ENCODE measurements around the gene BTNL9.

Gene BTNL9

GRCh38 chr5:181084621-181085195 lies 44.6 kb downstream of the BTNL9 start:
- Histone ChIP-seq H3K36me3 (ENCODE audit: control insufficient read depth, low read length) (no peaks in the 10 kb centered on the region), H3K4me3 (ENCODE audit: low read length) (no peak overlapping the region)
- TF ChIP-seq EZH2phosphoT487 (IDR thresholded peaks at IDR 0.05; ENCODE audit: borderline replicate concordance, low read length) (no peak), CTCF (IDR thresholded peaks at IDR 0.05; ENCODE audit: low read depth, low read length, poor library complexity, severe bottlenecking) (no peak)

GRCh38 chr5:181086026-181086883 lies 46.2 kb downstream of the BTNL9 start:
- no peaks in the 10 kb centered on the region for H3F3A ChIP-seq (ENCODE audit: control insufficient read depth, insufficient read depth)
- H3K36me3 ChIP-seq (ENCODE audit: control insufficient read depth, low read length): no peaks in the 10 kb centered on the region
- no peaks in the 10 kb centered on the region for H3K9me3 ChIP-seq (ENCODE audit: control insufficient read depth, insufficient read depth, low read length)
- no peak overlapping the region for H3K27ac ChIP-seq (ENCODE audit: low read depth, low read length)
- no peaks in the 10 kb centered on the region for H3K79me2 ChIP-seq (ENCODE audit: control insufficient read depth, low read length)
- no peak overlapping the region for H3K4me2 ChIP-seq (ENCODE audit: low read length)
- no peaks in the 10 kb centered on the region for H3K4me1 ChIP-seq (ENCODE audit: control insufficient read depth, low read length)
- no peaks in the 10 kb centered on the region for H4K20me1 ChIP-seq (ENCODE audit: control insufficient read depth, insufficient read depth, low read depth, low read length)
- TF ChIP-seq EZH2phosphoT487 (IDR thresholded peaks at IDR 0.05; ENCODE audit: borderline replicate concordance, low read length): no peak
- no peak overlapping the region for H3K4me3 ChIP-seq (ENCODE audit: low read length)
- H3K9me2 ChIP-seq (replicated peaks; ENCODE audit: control insufficient read depth, low read length): no peaks in the 10 kb centered on the region
- H3K27me3 ChIP-seq (ENCODE audit: control insufficient read depth, low read length): peaks cover 9% of the 10 kb centered on the region; the same call in 1 of the 2 replicates

More at GRCh38 chr5:181084621-181085195, 44.6 kb downstream of the BTNL9 start:
- no peaks in the 10 kb centered on the region for H4K20me1 ChIP-seq (ENCODE audit: control insufficient read depth, insufficient read depth, low read depth, low read length)
- no peaks in the 10 kb centered on the region for H3K9me3 ChIP-seq (ENCODE audit: control insufficient read depth, insufficient read depth, low read length)
- no peak overlapping the region for H3K4me2 ChIP-seq (ENCODE audit: low read length)
- H3K9me2 ChIP-seq (replicated peaks; ENCODE audit: control insufficient read depth, low read length): no peaks in the 10 kb centered on the region
- H3F3A ChIP-seq (ENCODE audit: control insufficient read depth, insufficient read depth): no peaks in the 10 kb centered on the region
- no peaks in the 10 kb centered on the region for H3K4me1 ChIP-seq (ENCODE audit: control insufficient read depth, low read length)
- H3K79me2 ChIP-seq (ENCODE audit: control insufficient read depth, low read length): no peaks in the 10 kb centered on the region
- H3K27me3 ChIP-seq (ENCODE audit: control insufficient read depth, low read length): peaks cover 9% of the 10 kb centered on the region; the same call in 1 of the 2 replicates
- no peak overlapping the region for H3K27ac ChIP-seq (ENCODE audit: low read depth, low read length)

- Histone ChIP-seq H3K27ac (ENCODE audit: low read depth, low read length) (no peak overlapping the region), H3K36me3 (ENCODE audit: control insufficient read depth, low read length) (no peaks in the 10 kb centered on the region), H3K27me3 (ENCODE audit: control insufficient read depth, low read length) (peaks cover 9% of the 10 kb centered on the region; the same call in 1 of the 2 replicates), H3K9me3 (ENCODE audit: control insufficient read depth, insufficient read depth, low read length) (no peaks in the 10 kb centered on the region), H3K9me2 (replicated peaks; ENCODE audit: control insufficient read depth, low read length) (no peaks in the 10 kb centered on the region), H3K4me3 (ENCODE audit: low read length) (no peak overlapping the region), H4K20me1 (ENCODE audit: control insufficient read depth, insufficient read depth, low read depth, low read length) (no peaks in the 10 kb centered on the region), H3F3A (ENCODE audit: control insufficient read depth, insufficient read depth) (no peaks in the 10 kb centered on the region), H3K4me2 (ENCODE audit: low read length) (no peak overlapping the region), H3K4me1 (ENCODE audit: control insufficient read depth, low read length) (no peaks in the 10 kb centered on the region), H3K79me2 (ENCODE audit: control insufficient read depth, low read length) (no peaks in the 10 kb centered on the region)
- TF ChIP-seq CTCF (IDR thresholded peaks at IDR 0.05; ENCODE audit: low read depth, low read length, poor library complexity, severe bottlenecking): no peak
- no peak for TF ChIP-seq EZH2phosphoT487 (IDR thresholded peaks at IDR 0.05; ENCODE audit: borderline replicate concordance, low read length)
Measured at GRCh38 chr5:181086884-181087205, 46.8 kb downstream of the BTNL9 start.

GRCh38 chr5:181087309-181087708 lies 47.2 kb downstream of the BTNL9 start:
- Histone ChIP-seq H3K4me3 (ENCODE audit: low read length) (no peak overlapping the region), H4K20me1 (ENCODE audit: control insufficient read depth, insufficient read depth, low read depth, low read length) (no peaks in the 10 kb centered on the region), H3K9me3 (ENCODE audit: control insufficient read depth, insufficient read depth, low read length) (no peaks in the 10 kb centered on the region), H3K9me2 (replicated peaks; ENCODE audit: control insufficient read depth, low read length) (no peaks in the 10 kb centered on the region), H3K27ac (ENCODE audit: low read depth, low read length) (no peak overlapping the region), H3K27me3 (ENCODE audit: control insufficient read depth, low read length) (peaks cover 7% of the 10 kb centered on the region; the same call in 1 of the 2 replicates), H3K4me1 (ENCODE audit: control insufficient read depth, low read length) (no peaks in the 10 kb centered on the region), H3K36me3 (ENCODE audit: control insufficient read depth, low read length) (no peaks in the 10 kb centered on the region), H3K79me2 (ENCODE audit: control insufficient read depth, low read length) (no peaks in the 10 kb centered on the region), H3F3A (ENCODE audit: control insufficient read depth, insufficient read depth) (no peaks in the 10 kb centered on the region), H3K4me2 (ENCODE audit: low read length) (no peak overlapping the region)
- TF ChIP-seq CTCF (IDR thresholded peaks at IDR 0.05; ENCODE audit: low read depth, low read length, poor library complexity, severe bottlenecking): no peak
- no peak for TF ChIP-seq EZH2phosphoT487 (IDR thresholded peaks at IDR 0.05; ENCODE audit: borderline replicate concordance, low read length)

Data from DOHH2 (cell line).